K562 (cell line): ENCODE data around the gene KXD1. TPM values are rescaled to one million over a fixed set of nuclear protein-coding genes. Genes with fewer than 3 reads are reported as not detected.

ENCODE experiments used
- ATAC-seq: fragments of 200-7000 bp; cut with Tn5 transposase; 3 replicates; pipeline ENCODE4 v1.9.1; 2020; ENCODE audit warnings: moderate library complexity
- BruUV-seq: library from RNA; stranded (reverse); fragments of 400-500 nt; replicated peaks from 2 replicates; lab custom pipeline; 2021; lab: Mats Ljungman, UMichigan
- CTCF ChIA-PET: fragments of 300-600 bp; formaldehyde crosslinking; extraction: SDS; loops from one replicate; lab custom pipeline; 2021; ENCODE audit warnings: low intra/inter-chr PET ratio; lab: Yijun Ruan, JAX
- POLR2A ChIA-PET: fragments of 300-600, 350-650 bp; sonication (Branson Sonifier 250); formaldehyde crosslinking; extraction: SDS; loops from one replicate; lab custom pipeline; 2021; ENCODE audit warnings: antibody characterized with exemption, inconsistent platforms; lab: Yijun Ruan, JAX
- DNase-seq, 4 experiments: peaks; one replicate each; pipeline versions ENCODE4 v3.0.0 to v3.0.0-alpha.2; 2011 to 2018; ENCODE audit warnings: low spot score in 3 of 4, mixed read lengths in 3 of 4; ENCODE audit errors: extremely low read depth in 1 of 4
- FAIRE-seq: peaks from 2 replicates; lab custom pipeline; 2011; peaks lifted over from hg19 to GRCh38; lab: Jason Lieb, UNC
- H2AFZ ChIP-seq: 2 replicates; pipeline ENCODE4 v1.6.0; 2011; ENCODE audit warnings: low read depth, low read length, control low read depth, inconsistent platforms
- H3K27ac ChIP-seq: fragments of 200-600 bp; 3 replicates; pipeline ENCODE4 v1.8.0; 2011; ENCODE audit warnings: low read depth, mild to moderate bottlenecking, control low read depth, inconsistent platforms, low read length, moderate library complexity, mixed read lengths; ENCODE audit errors: extremely low read depth
- H3K27me3 ChIP-seq, 2 experiments: fragments of 300-600 bp in 1 of 2; 2 replicates in 1 of 2; 3 replicates in 1 of 2; pipeline versions ENCODE4 v1.6.0 to v1.8.0; 2011; ENCODE audit warnings: inconsistent platforms in 2 of 2, low read length in 2 of 2, mild to moderate bottlenecking in 1 of 2, mixed read lengths in 1 of 2, moderate library complexity in 1 of 2; ENCODE audit not compliant: control insufficient read depth in 2 of 2, insufficient read depth in 2 of 2
- H3K36me3 ChIP-seq: fragments of 300-600 bp; 3 replicates; pipeline ENCODE4 v1.8.0; 2011; ENCODE audit warnings: mild to moderate bottlenecking, low read length, inconsistent platforms; ENCODE audit not compliant: control insufficient read depth, insufficient read depth
- H3K4me1 ChIP-seq, 2 experiments: fragments of 200-600 bp in 1 of 2; replicated peaks in 1 of 2; 2 replicates in 1 of 2; 3 replicates in 1 of 2; pipeline versions ENCODE4 v1.5.1 to v1.8.0; 2011; ENCODE audit warnings: inconsistent platforms in 2 of 2, low read length in 2 of 2, mild to moderate bottlenecking in 1 of 2, mixed read lengths in 1 of 2, moderate library complexity in 1 of 2; ENCODE audit not compliant: control insufficient read depth in 2 of 2, insufficient read depth in 2 of 2
- H3K4me2 ChIP-seq: 2 replicates; pipeline ENCODE4 v1.6.1; 2011; ENCODE audit warnings: low read length, control low read depth, inconsistent platforms, mixed read lengths; ENCODE audit not compliant: insufficient read depth
- H3K4me3 ChIP-seq: fragments of 200-600 bp; sonication (generic), shearing (Covaris generic); 2 replicates; pipeline ENCODE4 v1.5.1; 2016; ENCODE audit warnings: control low read depth, inconsistent platforms
- H3K79me2 ChIP-seq: fragments of 200-600 bp; 3 replicates; pipeline ENCODE4 v1.8.0; 2011; ENCODE audit warnings: low read length, inconsistent platforms; ENCODE audit not compliant: control insufficient read depth, insufficient read depth
- H3K9ac ChIP-seq, 2 experiments: 2 replicates each; pipeline versions ENCODE4 v1.6.0 to v1.6.1; 2011; ENCODE audit warnings: low read depth in 2 of 2, low read length in 2 of 2, control low read depth in 1 of 2, inconsistent platforms in 1 of 2, mild to moderate bottlenecking in 1 of 2, mixed read lengths in 1 of 2; ENCODE audit not compliant: insufficient read depth in 1 of 2
- H3K9me1 ChIP-seq: one replicate; pipeline ENCODE4 v1.6.0; 2011; ENCODE audit warnings: inconsistent platforms, mild to moderate bottlenecking, low read length, moderate library complexity; ENCODE audit not compliant: control insufficient read depth, insufficient read depth
- H3K9me3 ChIP-seq: replicated peaks from 2 replicates; pipeline ENCODE4 v1.5.1; 2011; ENCODE audit warnings: low read depth, low read length, inconsistent platforms; ENCODE audit not compliant: control insufficient read depth, insufficient read depth
- H4K20me1 ChIP-seq: replicated peaks from 2 replicates; pipeline ENCODE4 v1.6.1; 2011; ENCODE audit warnings: low read length, inconsistent platforms, mixed read lengths; ENCODE audit not compliant: control insufficient read depth, insufficient read depth
- DNMT1 ChIP-seq: fragments of 450-650 bp; IDR thresholded peaks from 2 replicates; pipeline ENCODE4 v1.6.1; 2016; ENCODE audit warnings: antibody characterized with exemption, mild to moderate bottlenecking
- HINFP ChIP-seq: fragments of 450-650 bp; conservative IDR thresholded peaks from 2 replicates; pipeline ENCODE4 v1.6.1; 2016; ENCODE audit warnings: missing genetic modification characterization, low read depth, mild to moderate bottlenecking, control low read depth, missing compliant biosample characterization
- MAFG ChIP-seq: fragments of 450-650 bp; conservative IDR thresholded peaks from 2 replicates; pipeline ENCODE4 v1.6.1; 2016; ENCODE audit warnings: missing genetic modification characterization, missing compliant biosample characterization
- PML ChIP-seq: IDR thresholded peaks from 2 replicates; pipeline ENCODE4 v1.6.1; 2012; ENCODE audit warnings: low read length, inconsistent platforms
- ZFP36 ChIP-seq: fragments of 150-350 bp; IDR thresholded peaks from 2 replicates; pipeline ENCODE4 v1.6.1; 2018; ENCODE audit warnings: low read length, low read depth; ENCODE audit not compliant: partially characterized antibody
- WGBS: fragments of 100-300 bp; shearing (Covaris generic); methylation state at CpG from one replicate; pipeline ENCODE4 v1.1.6; 2016; ENCODE audit warnings: low coverage, mixed read lengths; ENCODE audit not compliant: insufficient coverage; ENCODE audit errors: missing lambda C conversion rate; 5-methylcytosine and 5-hydroxymethylcytosine counted together
- in situ Hi-C: fragments of 300-500 bp; cut with MboI; formaldehyde crosslinking; loops from 4 replicates; pipeline ENCODE4 v1.15.0; 2018; ENCODE audit warnings: inconsistent platforms, mixed read lengths
- intact Hi-C: fragments of 100-400 bp; cut with micrococcal nuclease; formaldehyde crosslinking; loops from 2 replicates; pipeline ENCODE4 v1.14.2; 2022
- polyA plus RNA-seq, 8 experiments: library from polyadenylated mRNA; depleted of rRNA in 4 of 8; stranded (reverse) in 5 of 8; unstranded in 3 of 8; fragments of >200 nt; fragmentation: Nextera tagmentation in 2 of 8; fragmentation: Illumina TruSeq in 1 of 8; extraction: Ambion mirVana in 2 of 8; extraction: Trizol in 1 of 8; gene quantifications; 2 replicates each; pipeline versions ENCODE4 v1.2.1 to v1.2.3, GENCODE V29; 2011 to 2014; ENCODE audit warnings: inconsistent platforms in 1 of 8, missing spikeins in 1 of 8
- total RNA-seq, 7 experiments: library from RNA; depleted of rRNA in 6 of 7; stranded (reverse); fragments of >200 nt in 6 of 7; fragmentation: Illumina TruSeq in 2 of 7; extraction: Trizol in 2 of 7; gene quantifications; 2 replicates each; pipeline versions ENCODE4 v1.2.1 to v1.2.3, GENCODE V29; 2011 to 2021; ENCODE audit warnings: low replicate concordance in 1 of 7

KXD1 gene
- total and polyA plus RNA-seq, 9 of the 15 experiments (the other 6 are each of a cell fraction or from before 2014, with no cell fraction given) = 21.9 to 210 (median 118) TPM

- Histone ChIP-seq H4K20me1 (peaks cover 26% of the 10 kb centered on the region), H3K9me1 (no peaks in the 10 kb centered on the region), H2AFZ (no peak overlapping the region), H3K4me1 (peaks cover 0 to 71% of the 10 kb centered on the region in 2 experiments; a peak in 2 of 5 replicates), H3K4me3 (no peak overlapping the region), H3K79me2 (no peaks in the 10 kb centered on the region), H3K27me3 (peaks cover 58 to 87% of the 10 kb centered on the region in 2 experiments), H3K9me3 (no peaks in the 10 kb centered on the region), H3K27ac (no peak overlapping the region), H3K4me2 (no peak overlapping the region), H3K9ac (no peak overlapping the region), H3K36me3 (no peaks in the 10 kb centered on the region)
- ChIA-PET CTCF (no interaction called here), POLR2A (interaction anchor here (0.6 kb wide), 1 partner anchor 206 kb away, joined by 3 read pairs; no protein-coding TSS in a partner anchor)
- BruUV-seq = no TSS peak
- in situ Hi-C loops (no loop called here), intact Hi-C loops (no loop called here)
- FAIRE-seq (no peak), ATAC-seq (no peak), DNase-seq (no peak)
- no peak for TF ChIP-seq HINFP (tag)
- no peak for TF ChIP-seq PML
- TF ChIP-seq DNMT1 = no peak
- peak; percentile 20 for TF ChIP-seq ZFP36
- TF ChIP-seq MAFG (tag) = no peak
- 7% methylated on average over 8 of the region's 9 CpGs for WGBS
Measured at GRCh38 chr19:18608805-18609716, 51.4 kb downstream of the KXD1 start.
